ENCODE data around the gene PIEZO2. TPM values are rescaled to one million over a fixed set of nuclear protein-coding genes. Genes with fewer than 3 reads are reported as not detected.

The PIEZO2 gene
- total RNA-seq, 1 experiment from 2014 or later: 5.5 TPM

GRCh38 chr18:10858477-10858876, 290.9 kb downstream of the PIEZO2 start:
- TF ChIP-seq EZH2 (IDR thresholded peaks at IDR 0.05; ENCODE audit: borderline replicate concordance, low read depth, low read length, poor library complexity, severe bottlenecking) (no peak), CTCF (conservative IDR thresholded peaks at IDR 0.05; ENCODE audit: low read depth, low read length) (no peak)
- H3K4me1 ChIP-seq (ENCODE audit: insufficient read depth, low read length, poor library complexity, severe bottlenecking): no peaks in the 10 kb centered on the region
- CTCF ChIA-PET: no interaction called here
- no peak overlapping the region for H3K4me3 ChIP-seq (ENCODE audit: low read depth, low read length, poor library complexity, severe bottlenecking)
- intact Hi-C loops (cut with micrococcal nuclease; ENCODE audit: unreplicated experiment): loop anchor here (10.0 kb wide), 1 partner anchor 696 kb away; no protein-coding TSS in a partner anchor
- no peaks in the 10 kb centered on the region for H3K36me3 ChIP-seq (ENCODE audit: insufficient read depth, low read length, poor library complexity, severe bottlenecking)
- POLR2A ChIA-PET (ENCODE audit: low non-redundant PET): no interaction called here
- BruUV-seq (replicated peaks): no TSS peak
- no peak overlapping the region for H3K27ac ChIP-seq (ENCODE audit: low read depth, low read length, poor library complexity, severe bottlenecking)
- no peak for DNase-seq (ENCODE audit: low spot score)
- no peaks in the 10 kb centered on the region for H3K9me3 ChIP-seq (ENCODE audit: low read depth, low read length, poor library complexity, severe bottlenecking)
- H3K27me3 ChIP-seq (replicated peaks; ENCODE audit: insufficient read depth, low read depth, low read length, poor library complexity): peaks cover 47% of the 10 kb centered on the region

GRCh38 chr18:10856132-10856531, 293.2 kb downstream of the PIEZO2 start:
- Histone ChIP-seq H3K27ac (ENCODE audit: low read depth, low read length, poor library complexity, severe bottlenecking) (no peak overlapping the region), H3K36me3 (ENCODE audit: insufficient read depth, low read length, poor library complexity, severe bottlenecking) (no peaks in the 10 kb centered on the region), H3K4me3 (ENCODE audit: low read depth, low read length, poor library complexity, severe bottlenecking) (no peak overlapping the region), H3K4me1 (ENCODE audit: insufficient read depth, low read length, poor library complexity, severe bottlenecking) (no peaks in the 10 kb centered on the region), H3K9me3 (ENCODE audit: low read depth, low read length, poor library complexity, severe bottlenecking) (no peaks in the 10 kb centered on the region), H3K27me3 (replicated peaks; ENCODE audit: insufficient read depth, low read depth, low read length, poor library complexity) (peaks cover 41% of the 10 kb centered on the region)
- intact Hi-C loops (cut with micrococcal nuclease; ENCODE audit: unreplicated experiment): loop anchor here (10.0 kb wide), 1 partner anchor 699 kb away; no protein-coding TSS in a partner anchor
- DNase-seq (ENCODE audit: low spot score): no peak
- BruUV-seq (replicated peaks): no TSS peak
- ChIA-PET POLR2A (ENCODE audit: low non-redundant PET) (no interaction called here), CTCF (no interaction called here)
- no peak for TF ChIP-seq CTCF (conservative IDR thresholded peaks at IDR 0.05; ENCODE audit: low read depth, low read length)
- TF ChIP-seq EZH2 (IDR thresholded peaks at IDR 0.05; ENCODE audit: borderline replicate concordance, low read depth, low read length, poor library complexity, severe bottlenecking): no peak

- no peak for DNase-seq (ENCODE audit: low spot score)
- Histone ChIP-seq H3K4me3 (ENCODE audit: low read depth, low read length, poor library complexity, severe bottlenecking) (no peak overlapping the region), H3K27ac (ENCODE audit: low read depth, low read length, poor library complexity, severe bottlenecking) (no peak overlapping the region), H3K4me1 (ENCODE audit: insufficient read depth, low read length, poor library complexity, severe bottlenecking) (no peaks in the 10 kb centered on the region), H3K9me3 (ENCODE audit: low read depth, low read length, poor library complexity, severe bottlenecking) (no peaks in the 10 kb centered on the region), H3K27me3 (replicated peaks; ENCODE audit: insufficient read depth, low read depth, low read length, poor library complexity) (peaks cover 33% of the 10 kb centered on the region), H3K36me3 (ENCODE audit: insufficient read depth, low read length, poor library complexity, severe bottlenecking) (no peaks in the 10 kb centered on the region)
- intact Hi-C loops (cut with micrococcal nuclease; ENCODE audit: unreplicated experiment): loop anchor here (1.0 to 10.0 kb wide), 3 partner anchors 298 to 880 kb away; no protein-coding TSS in a partner anchor
- BruUV-seq (replicated peaks): no TSS peak
- TF ChIP-seq EZH2 (IDR thresholded peaks at IDR 0.05; ENCODE audit: borderline replicate concordance, low read depth, low read length, poor library complexity, severe bottlenecking) (no peak), CTCF (conservative IDR thresholded peaks at IDR 0.05; ENCODE audit: low read depth, low read length) (no peak)
- CTCF ChIA-PET: interaction anchor here (1.3 kb wide), 1 partner anchor 189 kb away, joined by 9 read pairs; no protein-coding TSS in a partner anchor
- POLR2A ChIA-PET (ENCODE audit: low non-redundant PET): no interaction called here
Measured at GRCh38 chr18:10852385-10853303, 296.7 kb downstream of the PIEZO2 start.
